Measurements from ENCODE around the gene MAPRE2. TPM values are rescaled to one million over a fixed set of nuclear protein-coding genes. Genes with fewer than 3 reads are reported as not detected.

MAPRE2 gene
- total RNA-seq, 1 donor from 2014 or later: 47.9 TPM

GRCh38 chr18:35158728-35159450 lies 117.7 kb downstream of the MAPRE2 start:
- TF ChIP-seq, protein P1, sequence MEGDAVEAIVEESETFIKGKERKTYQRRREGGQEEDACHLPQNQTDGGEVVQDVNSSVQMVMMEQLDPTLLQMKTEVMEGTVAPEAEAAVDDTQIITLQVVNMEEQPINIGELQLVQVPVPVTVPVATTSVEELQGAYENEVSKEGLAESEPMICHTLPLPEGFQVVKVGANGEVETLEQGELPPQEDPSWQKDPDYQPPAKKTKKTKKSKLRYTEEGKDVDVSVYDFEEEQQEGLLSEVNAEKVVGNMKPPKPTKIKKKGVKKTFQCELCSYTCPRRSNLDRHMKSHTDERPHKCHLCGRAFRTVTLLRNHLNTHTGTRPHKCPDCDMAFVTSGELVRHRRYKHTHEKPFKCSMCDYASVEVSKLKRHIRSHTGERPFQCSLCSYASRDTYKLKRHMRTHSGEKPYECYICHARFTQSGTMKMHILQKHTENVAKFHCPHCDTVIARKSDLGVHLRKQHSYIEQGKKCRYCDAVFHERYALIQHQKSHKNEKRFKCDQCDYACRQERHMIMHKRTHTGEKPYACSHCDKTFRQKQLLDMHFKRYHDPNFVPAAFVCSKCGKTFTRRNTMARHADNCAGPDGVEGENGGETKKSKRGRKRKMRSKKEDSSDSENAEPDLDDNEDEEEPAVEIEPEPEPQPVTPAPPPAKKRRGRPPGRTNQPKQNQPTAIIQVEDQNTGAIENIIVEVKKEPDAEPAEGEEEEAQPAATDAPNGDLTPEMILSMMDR (IDR thresholded peaks at IDR 0.05; ENCODE audit: unreplicated experiment): no peak
- Mint-ChIP-seq H3K27me3 (no peaks in the 10 kb centered on the region), H3K4me3 (ENCODE audit: low read depth) (no peak overlapping the region), H3K27ac (no peak overlapping the region), H3K9me3 (ENCODE audit: low read depth) (peaks cover 3% of the 10 kb centered on the region), H3K4me1 (ENCODE audit: low read depth) (peaks cover 6% of the 10 kb centered on the region), H3K36me3 (ENCODE audit: insufficient read depth) (no peaks in the 10 kb centered on the region)
- no peak for DNase-seq (ENCODE audit: low spot score, unreplicated experiment)

DNA sequence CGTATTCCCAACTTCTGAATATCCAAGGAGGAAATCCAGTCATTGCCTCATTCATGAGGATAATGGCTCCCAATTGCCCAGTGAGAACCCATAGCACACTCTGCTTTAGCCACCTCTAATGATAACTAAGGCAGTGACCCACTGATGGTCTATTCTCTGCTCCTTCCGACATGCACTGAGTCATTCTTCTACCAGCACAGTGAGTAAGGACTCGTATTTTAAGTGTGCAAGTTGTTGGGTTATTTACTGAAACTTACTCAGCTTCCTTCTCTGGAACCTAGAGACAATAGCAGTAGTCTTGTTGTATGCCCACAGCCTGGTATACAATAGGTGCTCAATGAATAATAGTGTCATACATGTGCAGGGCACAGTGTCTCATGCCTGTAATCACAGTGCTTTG lies 118.6 kb downstream of the MAPRE2 start:
- TF ChIP-seq, protein P1 (IDR thresholded peaks at IDR 0.05; ENCODE audit: unreplicated experiment): no peak
- no peak for DNase-seq (ENCODE audit: low spot score, unreplicated experiment)
- Mint-ChIP-seq H3K4me1 (ENCODE audit: low read depth) (peaks cover 6% of the 10 kb centered on the region), H3K27me3 (no peaks in the 10 kb centered on the region), H3K36me3 (ENCODE audit: insufficient read depth) (no peaks in the 10 kb centered on the region), H3K4me3 (ENCODE audit: low read depth) (no peak overlapping the region), H3K27ac (no peak overlapping the region), H3K9me3 (ENCODE audit: low read depth) (peaks cover 3% of the 10 kb centered on the region)

DNA sequence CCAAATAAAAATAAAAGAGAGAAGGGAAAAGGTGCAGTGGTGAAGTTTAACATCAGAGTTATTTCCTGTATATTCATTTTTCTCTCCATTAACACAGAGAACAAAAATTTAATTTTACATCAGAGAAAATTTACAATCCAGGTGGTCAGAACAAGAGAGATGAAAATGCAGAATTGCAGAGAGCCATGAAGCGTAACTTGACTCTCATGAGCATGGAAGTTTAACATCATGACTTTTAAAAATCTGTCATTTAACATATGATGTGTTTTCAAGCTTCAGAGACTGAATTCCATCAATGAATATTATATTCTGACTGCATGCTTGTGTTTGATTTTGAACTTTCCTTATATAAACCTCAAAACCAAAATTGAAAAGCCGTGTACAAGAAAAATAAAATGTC lies 120.3 kb downstream of the MAPRE2 start:
- Mint-ChIP-seq H3K4me3 (ENCODE audit: low read depth) (no peak overlapping the region), H3K4me1 (ENCODE audit: low read depth) (no peaks in the 10 kb centered on the region), H3K27me3 (no peaks in the 10 kb centered on the region), H3K27ac (no peak overlapping the region), H3K9me3 (ENCODE audit: low read depth) (peaks cover 3% of the 10 kb centered on the region), H3K36me3 (ENCODE audit: insufficient read depth) (no peaks in the 10 kb centered on the region)
- TF ChIP-seq, protein P1 (IDR thresholded peaks at IDR 0.05; ENCODE audit: unreplicated experiment): no peak
- DNase-seq (ENCODE audit: low spot score, unreplicated experiment): no peak

DNA sequence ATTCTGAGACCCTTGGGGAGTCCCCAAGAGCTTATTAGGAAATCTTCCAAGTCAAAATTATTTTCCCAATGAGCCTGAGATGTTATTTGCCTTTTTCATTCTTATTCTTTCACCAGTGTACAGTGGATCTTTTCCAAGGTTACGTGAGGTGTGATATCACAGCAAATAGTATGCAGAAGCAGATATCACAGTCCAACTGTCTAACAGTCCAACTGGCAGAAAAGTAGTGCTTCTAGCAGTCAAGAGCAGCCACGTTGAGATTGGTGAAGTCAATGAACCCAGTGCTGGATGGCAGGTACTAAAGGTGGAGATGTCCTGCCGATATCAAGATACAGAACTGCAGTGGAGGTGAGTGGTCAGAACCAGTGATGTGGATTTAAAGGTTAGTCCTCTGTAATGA lies 120.7 kb downstream of the MAPRE2 start:
- DNase-seq (ENCODE audit: low spot score, unreplicated experiment): no peak
- Mint-ChIP-seq H3K4me3 (ENCODE audit: low read depth) (no peak overlapping the region), H3K9me3 (ENCODE audit: low read depth) (peaks cover 3% of the 10 kb centered on the region), H3K4me1 (ENCODE audit: low read depth) (no peaks in the 10 kb centered on the region), H3K27ac (no peak overlapping the region), H3K36me3 (ENCODE audit: insufficient read depth) (no peaks in the 10 kb centered on the region), H3K27me3 (no peaks in the 10 kb centered on the region)
- TF ChIP-seq, protein P1 (IDR thresholded peaks at IDR 0.05; ENCODE audit: unreplicated experiment): no peak

DNA sequence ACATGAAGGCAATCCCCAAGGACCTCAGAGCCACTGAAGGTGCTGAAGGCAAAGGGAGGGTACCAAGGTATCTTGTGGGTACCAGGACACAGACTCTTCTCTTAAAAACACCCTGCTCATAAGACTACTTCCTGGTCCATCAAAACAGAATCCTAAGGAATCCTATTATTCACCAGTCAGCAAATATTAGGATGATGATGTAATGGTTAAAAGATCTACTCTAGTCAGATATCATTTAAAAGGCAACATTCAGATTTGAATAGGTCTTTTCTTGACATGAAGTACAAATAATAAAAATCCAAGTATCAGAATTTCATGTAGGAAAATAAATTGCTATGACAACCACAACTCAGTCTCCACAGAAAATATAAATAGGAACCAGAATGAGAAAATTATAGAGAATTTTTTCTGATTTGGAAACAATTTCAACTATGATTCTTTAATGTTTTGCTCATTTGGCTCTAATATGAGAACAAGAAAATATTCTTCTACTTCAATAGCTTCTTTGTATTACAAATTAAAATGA lies 121.9 kb downstream of the MAPRE2 start:
- no peak overlapping the region for H3K4me3 Mint-ChIP-seq (ENCODE audit: low read depth)
- DNase-seq (ENCODE audit: low spot score, unreplicated experiment): no peak
- H3K27me3 Mint-ChIP-seq: no peaks in the 10 kb centered on the region
- H3K4me1 Mint-ChIP-seq (ENCODE audit: low read depth): no peaks in the 10 kb centered on the region
- peaks cover 3% of the 10 kb centered on the region for H3K9me3 Mint-ChIP-seq (ENCODE audit: low read depth)
- TF ChIP-seq, protein P1 (IDR thresholded peaks at IDR 0.05; ENCODE audit: unreplicated experiment): no peak
- H3K36me3 Mint-ChIP-seq (ENCODE audit: insufficient read depth): no peaks in the 10 kb centered on the region
- no peak overlapping the region for H3K27ac Mint-ChIP-seq

Measured in progenitor cell of endocrine pancreas (in vitro differentiated cells).